HCT116 (cell line): ENCODE results near the gene TIAM2. TPM values are rescaled to one million over a fixed set of nuclear protein-coding genes. Genes with fewer than 3 reads are reported as not detected.

Experiments used
- ATAC-seq: fragments of 200-7000 bp; cut with Tn5 transposase; 2 replicates; pipeline ENCODE4 v1.9.1; 2020; ENCODE audit warnings: mild to moderate bottlenecking, moderate library complexity
- BruUV-seq: library from RNA; stranded (reverse); fragments of 400-500 nt; replicated peaks from 2 replicates; lab custom pipeline; 2021; lab: Mats Ljungman, UMichigan
- CTCF ChIA-PET: fragments of 300-600 bp; sonication (Branson Sonifier 250); formaldehyde crosslinking; loops from one replicate; lab custom pipeline; 2021; ENCODE audit warnings: antibody characterized with exemption; lab: Charles Lee
- POLR2A ChIA-PET: fragments of 300-600, 350-600 bp; sonication (Branson Sonifier 250); formaldehyde crosslinking; loops from one replicate; lab custom pipeline; 2021; ENCODE audit warnings: antibody characterized with exemption; lab: Charles Lee
- RAD21 ChIA-PET, 2 experiments: fragments of 300-600 bp; sonication (Branson Sonifier 250); formaldehyde crosslinking; loops; one replicate each; lab custom pipeline; 2023; ENCODE audit warnings: low total read pairs in 2 of 2; ENCODE audit not compliant: uncharacterized antibody in 2 of 2, unreplicated experiment in 2 of 2, low non-redundant PET in 1 of 2; lab: Charles Lee
- DNase-seq: peaks from one replicate; pipeline ENCODE4 v3.0.0-alpha.2; 2010; ENCODE audit warnings: low read depth, low spot score
- H2AFZ ChIP-seq: fragments of 200-600 bp; shearing (Covaris generic), sonication (generic); 2 replicates; pipeline ENCODE4 v1.6.1; 2017; ENCODE audit warnings: low read depth, mixed run types, mixed read lengths, antibody characterized with exemption, low read length; ENCODE audit not compliant: poor library complexity, severe bottlenecking
- H3K27ac ChIP-seq: 2 replicates; pipeline ENCODE4 v1.5.1; 2012; ENCODE audit warnings: low read depth, low read length
- H3K27me3 ChIP-seq: fragments of 200-600 bp; sonication (generic); 2 replicates; pipeline ENCODE4 v1.6.1; 2016; ENCODE audit warnings: mixed run types, low read length, mixed read lengths; ENCODE audit not compliant: insufficient read depth
- H3K36me3 ChIP-seq, 2 experiments: fragments of 200-500 bp in 1 of 2; fragments of 200-600 bp in 1 of 2; sonication (Bioruptor generic) in 1 of 2; sonication (generic) in 1 of 2; 2 replicates each; pipeline versions ENCODE4 v1.5.1 to v1.6.1; 2014 to 2016; ENCODE audit warnings: low read length in 2 of 2, inconsistent platforms in 1 of 2, mixed read lengths in 1 of 2, mixed run types in 1 of 2; ENCODE audit not compliant: insufficient read depth in 2 of 2, control insufficient read depth in 1 of 2
- H3K4me1 ChIP-seq, 2 experiments: fragments of 200-600 bp in 1 of 2; sonication (generic) in 1 of 2; 2 replicates each; pipeline versions ENCODE4 v1.5.1 to v1.6.1; 2012 to 2017; ENCODE audit warnings: low read length in 2 of 2, inconsistent platforms in 1 of 2, mild to moderate bottlenecking in 1 of 2, mixed read lengths in 1 of 2, mixed run types in 1 of 2, moderate library complexity in 1 of 2; ENCODE audit not compliant: insufficient read depth in 2 of 2, control insufficient read depth in 1 of 2
- H3K4me2 ChIP-seq: fragments of 200-600 bp; sonication (generic); 2 replicates; pipeline ENCODE4 v1.6.1; 2017; ENCODE audit warnings: mixed run types, low read length, mixed read lengths
- H3K4me3 ChIP-seq, 2 experiments: fragments of 200-600 bp in 1 of 2; sonication (generic) in 1 of 2; replicated peaks in 1 of 2; 2 replicates each; pipeline ENCODE4 v1.5.1; 2011 to 2016; ENCODE audit warnings: low read length in 2 of 2, control low read depth in 1 of 2, low read depth in 1 of 2, mild to moderate bottlenecking in 1 of 2, mixed read lengths in 1 of 2, mixed run types in 1 of 2
- H3K79me2 ChIP-seq: fragments of 200-600 bp; sonication (generic); 2 replicates; pipeline ENCODE4 v1.6.1; 2017; ENCODE audit warnings: mild to moderate bottlenecking, mixed run types, low read length, moderate library complexity, mixed read lengths; ENCODE audit not compliant: insufficient read depth
- H3K9ac ChIP-seq: fragments of 200-600 bp; sonication (generic); 2 replicates; pipeline ENCODE4 v1.6.1; 2016; ENCODE audit warnings: low read length, mixed read lengths
- H3K9me2 ChIP-seq: fragments of 200-600 bp; sonication (generic), shearing (Covaris generic); 2 replicates; pipeline ENCODE4 v1.6.1; 2017; ENCODE audit warnings: mixed run types, mild to moderate bottlenecking, moderate library complexity; ENCODE audit not compliant: insufficient read depth
- H3K9me3 ChIP-seq, 2 experiments: fragments of 200-500 bp in 1 of 2; fragments of 200-600 bp in 1 of 2; sonication (Bioruptor generic) in 1 of 2; sonication (generic) in 1 of 2; 2 replicates each; pipeline ENCODE4 v1.6.1; 2014 to 2017; ENCODE audit warnings: low read length in 2 of 2, mixed read lengths in 2 of 2, inconsistent platforms in 1 of 2, low read depth in 1 of 2, mild to moderate bottlenecking in 1 of 2, mixed run types in 1 of 2, moderate library complexity in 1 of 2; ENCODE audit not compliant: control insufficient read depth in 1 of 2, insufficient read depth in 1 of 2
- H4K20me1 ChIP-seq: fragments of 200-600 bp; sonication (generic), shearing (Covaris generic); 2 replicates; pipeline ENCODE4 v1.6.1; 2017; ENCODE audit warnings: mixed run types, mild to moderate bottlenecking, moderate library complexity; ENCODE audit not compliant: insufficient read depth
- CBX3 ChIP-seq: IDR thresholded peaks from 2 replicates; pipeline ENCODE4 v1.6.1; 2012; ENCODE audit warnings: low read depth
- ELF1 ChIP-seq: IDR thresholded peaks from 2 replicates; pipeline ENCODE4 v1.6.1; 2012; ENCODE audit warnings: low read depth, borderline replicate concordance
- EZH2 ChIP-seq: fragments of 200-600 bp; sonication (generic); IDR thresholded peaks from 2 replicates; pipeline ENCODE4 v1.6.1; 2017; ENCODE audit warnings: antibody characterized with exemption, mixed run types
- EZH2phosphoT487 ChIP-seq: fragments of 200-600 bp; IDR thresholded peaks from 2 replicates; pipeline ENCODE4 v1.6.1; 2018; ENCODE audit warnings: antibody characterized with exemption, borderline replicate concordance
- FOSL1 ChIP-seq: IDR thresholded peaks from 2 replicates; pipeline ENCODE4 v1.6.1; 2012; ENCODE audit warnings: low read depth
- JUND ChIP-seq: IDR thresholded peaks from 2 replicates; pipeline ENCODE4 v1.6.1; 2012
- MAX ChIP-seq: IDR thresholded peaks from 2 replicates; pipeline ENCODE4 v1.6.1; 2012
- RAD21 ChIP-seq: IDR thresholded peaks from 2 replicates; pipeline ENCODE4 v1.6.1; 2012; ENCODE audit warnings: low read depth, mild to moderate bottlenecking
- SIN3A ChIP-seq: IDR thresholded peaks from 2 replicates; pipeline ENCODE4 v1.6.1; 2012; ENCODE audit warnings: low read depth
- SP1 ChIP-seq: IDR thresholded peaks from 2 replicates; pipeline ENCODE4 v1.6.1; 2012; ENCODE audit warnings: low read depth
- SRF ChIP-seq: IDR thresholded peaks from 2 replicates; pipeline ENCODE4 v1.6.1; 2012; ENCODE audit warnings: low read depth
- TCF7L2 ChIP-seq: IDR thresholded peaks from 2 replicates; pipeline ENCODE4 v1.7.0; 2011; ENCODE audit warnings: borderline replicate concordance, inconsistent platforms; ENCODE audit not compliant: insufficient read depth, insufficient read length; ENCODE audit errors: extremely low read depth
- YY1 ChIP-seq: IDR thresholded peaks from 2 replicates; pipeline ENCODE4 v1.6.1; 2011; ENCODE audit warnings: low read length, low read depth, moderate library complexity, mild to moderate bottlenecking; ENCODE audit not compliant: insufficient replicate concordance; ENCODE audit errors: extremely low read depth
- ZBTB33 ChIP-seq: IDR thresholded peaks from 2 replicates; pipeline ENCODE4 v1.6.1; 2011; ENCODE audit warnings: mild to moderate bottlenecking, low read length, moderate library complexity; ENCODE audit not compliant: insufficient replicate concordance; ENCODE audit errors: extremely low read depth
- ZFX ChIP-seq: fragments of 450-650 bp; IDR thresholded peaks from 2 replicates; pipeline ENCODE4 v1.6.1; 2017
- ZNF274 ChIP-seq: fragments of 200-500 bp; sonication (Bioruptor generic); IDR thresholded peaks from 2 replicates; pipeline ENCODE4 v1.6.1; 2014; ENCODE audit warnings: mild to moderate bottlenecking, low read depth, low read length, inconsistent platforms
- intact Hi-C: fragments of 100-400 bp; cut with micrococcal nuclease; formaldehyde crosslinking; loops from 2 replicates; pipeline ENCODE4 v1.10.0; 2022
- total RNA-seq: library from RNA; stranded (reverse); gene quantifications from one replicate; pipeline ENCODE4 v1.2.1, GENCODE V29; 2021; ENCODE audit not compliant: unreplicated experiment

TIAM2 gene
- total RNA-seq, 1 experiment from 2014 or later: 9.4 TPM

- Histone ChIP-seq H3K27ac (no peak overlapping the region), H3K27me3 (no peaks in the 10 kb centered on the region), H3K4me2 (no peak overlapping the region), H3K9me2 (no peaks in the 10 kb centered on the region), H3K9me3 (no peaks in the 10 kb centered on the region), H4K20me1 (no peaks in the 10 kb centered on the region), H3K9ac (no peak overlapping the region), H3K4me3 (no peak overlapping the region), H3K36me3 (no peaks in the 10 kb centered on the region), H2AFZ (no peak overlapping the region), H3K4me1 (peaks cover 0 to 8% of the 10 kb centered on the region in 2 experiments; a peak in 1 of 4 replicates), H3K79me2 (no peaks in the 10 kb centered on the region)
- intact Hi-C loops: no loop called here
- TF ChIP-seq ZBTB33 (no peak), YY1 (no peak), CBX3 (no peak), EZH2phosphoT487 (no peak), ZNF274 (no peak)
- BruUV-seq: no TSS peak
- CTCF ChIA-PET: no interaction called here
- RAD21 ChIA-PET: no interaction called here
- ATAC-seq (no peak), DNase-seq (no peak)
- POLR2A ChIA-PET: no interaction called here
These were observed 11.0 kb upstream of the TIAM2 start for GRCh38 chr6:154984146-154984545.

- TF ChIP-seq EZH2: no peak
- TF ChIP-seq EZH2phosphoT487: no peak
- TF ChIP-seq RAD21: no peak
- TF ChIP-seq SP1: no peak
- no peak for TF ChIP-seq ELF1
- no peak for TF ChIP-seq JUND
- no peak for TF ChIP-seq FOSL1
- no peak for TF ChIP-seq ZBTB33
- no peak for TF ChIP-seq YY1
- TF ChIP-seq SIN3A: no peak
- TF ChIP-seq ZFX: no peak
- TF ChIP-seq SRF: no peak
- TF ChIP-seq MAX: no peak
- TF ChIP-seq TCF7L2: no peak
- no peaks in the 10 kb centered on the region for H3K27me3 ChIP-seq
- H3K36me3 ChIP-seq: no peaks in the 10 kb centered on the region
- H3K27ac ChIP-seq: no peak overlapping the region
- CTCF ChIA-PET: no interaction called here
- H3K9me3 ChIP-seq: no peaks in the 10 kb centered on the region
- RAD21 ChIA-PET: no interaction called here
- no peaks in the 10 kb centered on the region for H3K9me2 ChIP-seq
- intact Hi-C loops: no loop called here
- H2AFZ ChIP-seq: no peak overlapping the region
- POLR2A ChIA-PET: interaction anchor here (0.7 kb wide), 1 partner anchor 12 kb away, joined by 3 read pairs; no protein-coding TSS in a partner anchor
- ATAC-seq: no peak
- no peak overlapping the region for H3K4me2 ChIP-seq
- peaks cover 0 to 8% of the 10 kb centered on the region in 2 experiments; a peak in 1 of 4 replicates for H3K4me1 ChIP-seq
- no peaks in the 10 kb centered on the region for H4K20me1 ChIP-seq
- H3K4me3 ChIP-seq: no peak overlapping the region
- H3K9ac ChIP-seq: no peak overlapping the region
- BruUV-seq: no TSS peak
- no peak for DNase-seq
- no peaks in the 10 kb centered on the region for H3K79me2 ChIP-seq
These were observed 8.3 kb upstream of the TIAM2 start for GRCh38 chr6:154986787-154987235.
